ENCODE measurements around the gene SMYD3. TPM values are rescaled to one million over a fixed set of nuclear protein-coding genes. Genes with fewer than 3 reads are reported as not detected.

SMYD3 gene
- total RNA-seq, 8 experiments from 2014 or later: 8.8 to 39.7 (median 29.1) TPM

DNA sequence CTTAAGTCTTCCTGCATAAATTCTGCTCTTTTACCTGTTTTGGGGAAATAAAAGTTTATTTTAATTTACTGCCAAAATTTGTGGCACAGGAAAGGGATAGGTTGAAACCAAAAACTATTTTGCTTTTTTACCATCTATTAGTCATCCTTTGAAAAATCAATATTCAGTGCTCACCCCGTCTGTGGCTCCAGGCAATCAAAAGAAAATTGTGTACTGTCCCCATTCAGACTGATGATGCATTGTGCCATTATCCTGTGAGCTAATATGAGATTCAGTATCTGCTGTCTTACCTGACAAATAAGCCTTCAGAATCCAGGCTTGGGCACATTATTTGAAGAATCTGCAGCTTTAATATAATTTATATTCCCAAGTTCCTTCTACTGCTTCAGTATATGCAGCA, 701.5 kb downstream of the SMYD3 start:
- peak in 5 of 8 experiments; percentile 25 to 87 (median 69) for ATAC-seq (replicated peaks in 6 of 8)
- no peak overlapping the region for H3K4me3 ChIP-seq
- in situ Hi-C loops (cut with MboI; ENCODE audit: low pct_unique_long_range_greater_than_20kb in 2 of 9, low sequenced_read_pairs in 9 of 9, unreplicated experiment in 9 of 9): no loop called here

DNA sequence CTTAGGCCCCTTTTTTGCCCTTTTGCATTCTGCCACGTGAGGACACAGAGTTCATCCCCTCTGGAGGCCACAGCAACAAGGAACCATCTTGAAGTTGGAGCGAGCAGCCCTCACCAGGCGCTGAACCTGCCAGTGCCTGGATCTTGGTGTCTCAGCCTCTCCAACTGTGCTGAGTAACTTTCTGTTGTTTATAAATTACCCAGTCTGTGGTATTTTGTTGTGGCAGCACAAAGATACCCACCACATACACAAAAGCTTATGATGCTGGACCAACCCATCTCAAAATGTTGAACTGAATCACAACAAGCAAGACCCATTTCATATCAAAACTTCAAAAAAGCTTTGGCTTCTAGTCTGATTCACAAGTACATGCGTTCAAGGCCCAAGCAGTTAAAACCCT, 702.4 kb downstream of the SMYD3 start:
- in situ Hi-C loops (cut with MboI; ENCODE audit: low pct_unique_long_range_greater_than_20kb in 2 of 9, low sequenced_read_pairs in 9 of 9, unreplicated experiment in 9 of 9): no loop called here
- Histone ChIP-seq H3K4me1 (replicated peaks in 1 of 2) (peaks cover 10 to 16% of the 10 kb centered on the region in 2 donors), H3K27ac (no peak overlapping the region), H3K4me3 (no peak overlapping the region)
- ATAC-seq (replicated peaks in 6 of 8): no peak
- WGBS, 10 experiments: 74 to 100% (median 89%) methylated on average over 1 to 4 of the region's 4 CpGs; no CpG with 5 or more reads in 1 of the 10 experiments

More for the DNA sequence above, 701.5 kb downstream of the SMYD3 start:
- 0 to 35% (median 8%) methylated on average over 1 of the region's 1 CpG; no CpG with 5 or more reads in 2 of the 10 experiments for WGBS, 10 experiments
- Histone ChIP-seq H3K27ac (no peak overlapping the region), H3K4me1 (replicated peaks in 1 of 2) (peaks cover 14 to 24% of the 10 kb centered on the region in 2 donors)

DNA sequence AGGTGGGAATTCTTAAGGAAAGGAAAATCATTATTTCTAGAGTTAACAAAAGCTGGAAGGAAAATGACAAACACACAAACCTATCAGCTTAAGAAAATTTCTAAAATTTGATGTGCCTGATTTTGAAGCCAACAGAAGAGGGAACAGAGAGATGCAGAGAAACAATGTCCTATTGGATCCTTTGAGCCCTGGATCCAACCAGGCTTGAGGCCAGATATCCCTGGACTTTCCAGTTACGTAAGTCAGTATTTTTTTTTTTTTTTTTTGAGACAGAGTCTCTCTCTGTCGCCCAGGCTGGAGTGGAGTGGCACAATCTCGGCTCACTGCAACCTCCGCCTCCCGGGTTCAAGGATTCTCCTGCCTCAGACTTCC, 703.4 kb downstream of the SMYD3 start:
- 73 to 100% (median 96%) methylated on average over 1 to 5 of the region's 5 CpGs; no CpG with 5 or more reads in 2 of the 10 experiments for WGBS, 10 experiments
- no peak overlapping the region for H3K4me3 ChIP-seq
- H3K27ac ChIP-seq: no peak overlapping the region
- in situ Hi-C loops (cut with MboI; ENCODE audit: low pct_unique_long_range_greater_than_20kb in 2 of 9, low sequenced_read_pairs in 9 of 9, unreplicated experiment in 9 of 9): no loop called here
- peaks cover 10 to 16% of the 10 kb centered on the region in 2 donors for H3K4me1 ChIP-seq (replicated peaks in 1 of 2)
- no peak for ATAC-seq (replicated peaks in 6 of 8)

DNA sequence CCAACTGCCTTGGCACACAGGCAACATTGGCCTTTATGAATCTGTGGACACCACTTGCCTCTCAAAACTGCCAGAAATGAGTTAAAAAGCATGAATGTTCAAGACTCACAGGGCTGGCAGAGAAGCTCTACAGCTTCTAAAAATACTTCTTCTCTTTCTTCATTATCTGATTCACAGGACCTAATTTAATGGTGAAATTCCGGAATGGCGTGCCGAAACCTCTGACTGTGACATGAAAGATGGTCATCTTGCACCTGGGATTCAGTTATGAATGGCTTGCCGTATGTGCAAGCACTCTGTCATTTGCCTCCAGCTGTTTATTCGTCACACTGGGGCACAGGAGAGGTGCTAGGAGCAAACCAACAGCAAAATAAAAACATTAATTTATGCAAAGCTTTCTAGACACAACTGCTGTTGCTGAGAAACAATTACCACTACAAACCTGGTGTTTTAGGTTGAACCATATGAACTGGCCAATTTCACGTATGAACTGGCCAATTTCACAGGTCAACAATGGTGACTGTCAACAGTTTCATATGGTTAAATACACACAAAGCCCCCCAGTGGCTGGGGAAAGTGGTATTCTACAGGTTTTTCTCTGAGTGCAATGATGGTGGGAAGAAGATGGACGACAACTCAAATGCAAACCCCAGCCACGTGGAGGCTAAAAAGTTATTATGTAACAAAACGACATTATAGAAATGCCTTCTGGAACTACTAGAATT, 704.0 kb downstream of the SMYD3 start:
- H3K27ac ChIP-seq: no peak overlapping the region
- WGBS, 10 experiments: 71 to 94% (median 91%) methylated on average over 3 to 9 of the region's 9 CpGs
- ATAC-seq (replicated peaks in 6 of 8): no peak
- H3K4me1 ChIP-seq (replicated peaks in 1 of 2): peaks cover 10 to 15% of the 10 kb centered on the region in 2 donors
- no peak overlapping the region for H3K4me3 ChIP-seq
- in situ Hi-C loops (cut with MboI; ENCODE audit: low pct_unique_long_range_greater_than_20kb in 2 of 9, low sequenced_read_pairs in 9 of 9, unreplicated experiment in 9 of 9): no loop called here

GRCh38 chr1:245800901-245801605, 706.0 kb downstream of the SMYD3 start:
- in situ Hi-C loops (cut with MboI; ENCODE audit: low pct_unique_long_range_greater_than_20kb in 2 of 9, low sequenced_read_pairs in 9 of 9, unreplicated experiment in 9 of 9): no loop called here
- Histone ChIP-seq H3K27ac (no peak overlapping the region), H3K4me3 (no peak overlapping the region), H3K4me1 (replicated peaks in 1 of 2) (peaks cover 5% of the 10 kb centered on the region in 2 donors)
- 59 to 96% (median 83%) methylated on average over 2 to 6 of the region's 6 CpGs for WGBS, 10 experiments
- no peak for ATAC-seq (replicated peaks in 6 of 8)

DNA sequence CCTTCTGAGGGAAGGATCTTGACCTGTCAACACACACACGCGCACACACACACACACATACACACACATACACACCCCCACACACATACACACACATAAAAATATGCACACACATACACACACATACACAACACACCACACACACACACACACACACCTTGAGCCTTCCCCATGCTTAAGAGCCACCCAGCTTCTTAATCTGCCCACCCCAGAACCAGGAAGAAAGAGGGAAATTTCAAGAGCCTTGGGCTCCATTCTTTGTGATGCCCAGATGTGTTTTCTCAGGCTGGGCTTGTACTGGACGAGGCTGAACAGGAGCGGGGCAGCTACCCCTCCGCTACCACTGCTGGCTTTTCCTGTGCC, 708.7 kb downstream of the SMYD3 start:
- peaks cover 0 to 5% of the 10 kb centered on the region in 2 donors for H3K4me1 ChIP-seq (replicated peaks in 1 of 2)
- no peak for ATAC-seq (replicated peaks in 6 of 8)
- WGBS, 10 experiments: 80 to 100% (median 100%) methylated on average over 1 to 3 of the region's 5 CpGs; no CpG with 5 or more reads in 5 of the 10 experiments

DNA sequence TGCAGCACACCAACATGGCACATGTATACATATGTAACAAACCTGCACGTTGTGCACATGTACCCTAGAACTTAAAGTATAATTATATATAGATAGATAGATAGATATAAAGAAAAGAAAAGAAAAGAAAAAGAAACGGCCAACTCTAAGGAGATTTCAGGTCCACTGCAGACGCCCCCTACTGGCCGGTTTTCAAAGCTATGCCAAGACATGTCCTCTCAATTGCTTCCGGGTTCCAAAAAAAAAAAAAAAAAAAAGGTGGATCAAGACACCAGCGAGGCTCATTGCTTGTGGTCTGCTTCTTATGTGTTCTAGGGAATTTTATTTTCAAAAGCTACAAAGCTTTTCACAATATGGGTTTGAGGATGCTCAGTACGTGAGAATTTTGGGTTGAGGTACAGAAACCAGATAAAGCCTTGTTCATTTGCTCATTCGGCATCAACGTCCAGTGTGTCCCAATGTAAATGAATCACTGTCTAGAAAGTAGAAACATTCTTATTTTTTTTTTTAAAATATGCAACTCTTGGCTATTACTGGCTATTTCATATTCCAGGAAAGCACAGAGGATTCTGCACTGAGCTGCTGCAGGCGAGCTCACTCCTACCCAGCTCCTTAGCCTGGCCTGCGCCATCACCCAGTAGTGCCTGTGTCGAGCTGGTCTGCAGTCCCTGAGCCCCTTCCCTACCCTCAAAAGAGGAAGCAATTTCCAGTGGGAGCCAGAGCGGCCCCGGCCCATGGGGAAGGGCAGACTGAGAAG, 709.3 kb downstream of the SMYD3 start:
- in situ Hi-C loops (cut with MboI; ENCODE audit: low pct_unique_long_range_greater_than_20kb in 2 of 9, low sequenced_read_pairs in 9 of 9, unreplicated experiment in 9 of 9): no loop called here
- 45 to 100% (median 81%) methylated on average over 1 to 11 of the region's 14 CpGs for WGBS, 10 experiments
- H3K4me3 ChIP-seq: no peak overlapping the region
- H3K27ac ChIP-seq: no peak overlapping the region
- no peak for ATAC-seq (replicated peaks in 6 of 8)
- no peaks in the 10 kb centered on the region for H3K4me1 ChIP-seq (replicated peaks in 1 of 2)

More for the DNA sequence above, 708.7 kb downstream of the SMYD3 start:
- in situ Hi-C loops (cut with MboI; ENCODE audit: low pct_unique_long_range_greater_than_20kb in 2 of 9, low sequenced_read_pairs in 9 of 9, unreplicated experiment in 9 of 9): no loop called here
- no peak overlapping the region for H3K4me3 ChIP-seq
- no peak overlapping the region for H3K27ac ChIP-seq

- ATAC-seq (replicated peaks in 6 of 8): peak in 3 of 8 experiments; percentile 42 to 57 (median 42)
- in situ Hi-C loops (cut with MboI; ENCODE audit: low pct_unique_long_range_greater_than_20kb in 2 of 9, low sequenced_read_pairs in 9 of 9, unreplicated experiment in 9 of 9): no loop called here
- Histone ChIP-seq H3K27ac (no peak overlapping the region), H3K4me3 (no peak overlapping the region), H3K4me1 (replicated peaks in 1 of 2) (peaks cover 0 to 12% of the 10 kb centered on the region in 2 donors)
- 72 to 100% (median 92%) methylated on average over 1 to 9 of the region's 10 CpGs for WGBS, 10 experiments
Observed at GRCh38 chr1:245791410-245792312, 715.4 kb downstream of the SMYD3 start.

- ATAC-seq (replicated peaks in 6 of 8): no peak
- Histone ChIP-seq H3K4me3 (no peak overlapping the region), H3K27ac (no peak overlapping the region), H3K4me1 (replicated peaks in 1 of 2) (peaks cover 0 to 12% of the 10 kb centered on the region in 2 donors)
- WGBS, 10 experiments: 40 to 100% (median 93%) methylated on average over 1 to 2 of the region's 2 CpGs; no CpG with 5 or more reads in 5 of the 10 experiments
- in situ Hi-C loops (cut with MboI; ENCODE audit: low pct_unique_long_range_greater_than_20kb in 2 of 9, low sequenced_read_pairs in 9 of 9, unreplicated experiment in 9 of 9): no loop called here
Observed at GRCh38 chr1:245790441-245790840, 716.6 kb downstream of the SMYD3 start.

DNA sequence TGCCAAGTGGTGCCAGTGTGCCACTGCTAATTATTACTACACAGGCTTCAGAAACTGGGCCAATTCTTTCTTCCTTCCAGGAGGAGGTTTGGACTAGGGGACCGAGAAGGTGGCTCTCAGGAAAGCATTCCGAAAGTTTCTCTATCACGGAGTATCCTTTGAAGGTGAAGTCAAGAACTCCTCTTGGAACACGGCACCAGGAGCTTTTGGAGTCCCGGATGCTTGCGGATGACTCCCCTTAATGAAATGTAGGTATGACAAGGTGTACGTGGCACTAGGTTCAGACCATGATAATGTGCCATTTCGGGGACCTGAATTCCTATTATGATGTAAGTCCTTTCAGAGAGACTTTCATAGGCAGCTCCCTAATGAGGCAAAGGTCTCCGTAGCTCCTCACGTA, 718.2 kb downstream of the SMYD3 start:
- Histone ChIP-seq H3K27ac (no peak overlapping the region), H3K4me1 (replicated peaks in 1 of 2) (peaks cover 0 to 12% of the 10 kb centered on the region in 2 donors), H3K4me3 (no peak overlapping the region)
- in situ Hi-C loops (cut with MboI; ENCODE audit: low pct_unique_long_range_greater_than_20kb in 2 of 9, low sequenced_read_pairs in 9 of 9, unreplicated experiment in 9 of 9): no loop called here
- WGBS, 10 experiments: 74 to 100% (median 95%) methylated on average over 1 to 9 of the region's 10 CpGs; no CpG with 5 or more reads in 1 of the 10 experiments
- no peak for ATAC-seq (replicated peaks in 6 of 8)

DNA sequence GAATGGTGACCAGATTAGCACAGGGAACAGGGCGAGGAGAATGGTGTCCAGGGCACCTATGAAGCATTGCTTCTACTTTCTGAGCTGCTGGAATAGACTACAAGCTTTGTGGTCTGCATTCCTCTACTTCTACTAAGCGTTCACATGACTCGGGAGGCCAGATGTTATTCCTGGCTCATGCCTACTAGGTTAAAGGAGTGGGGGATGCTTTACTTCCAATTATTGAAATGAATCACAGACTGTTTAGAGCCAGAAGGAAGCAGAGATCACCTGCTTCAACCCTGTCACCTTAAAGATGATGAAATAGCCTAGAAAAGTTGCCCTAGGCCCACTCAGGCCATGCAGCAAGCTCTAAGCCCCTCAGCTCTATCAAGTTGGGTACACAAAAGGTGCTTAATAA, 718.8 kb downstream of the SMYD3 start:
- WGBS, 10 experiments: 0 to 100% (median 88%) methylated on average over 1 to 3 of the region's 3 CpGs; no CpG with 5 or more reads in 2 of the 10 experiments

GRCh38 chr1:245786948-245787347, 720.1 kb downstream of the SMYD3 start:
- no peak overlapping the region for H3K4me3 ChIP-seq
- in situ Hi-C loops (cut with MboI; ENCODE audit: low pct_unique_long_range_greater_than_20kb in 2 of 9, low sequenced_read_pairs in 9 of 9, unreplicated experiment in 9 of 9): no loop called here
- WGBS, 10 experiments: 38 to 100% (median 83%) methylated on average over 1 to 5 of the region's 5 CpGs
- peaks cover 0 to 11% of the 10 kb centered on the region in 2 donors for H3K4me1 ChIP-seq (replicated peaks in 1 of 2)
- ATAC-seq (replicated peaks in 6 of 8): peak in 3 of 8 experiments; percentile 30 to 52 (median 32)
- H3K27ac ChIP-seq: no peak overlapping the region

More for the DNA sequence above, 718.8 kb downstream of the SMYD3 start:
- in situ Hi-C loops (cut with MboI; ENCODE audit: low pct_unique_long_range_greater_than_20kb in 2 of 9, low sequenced_read_pairs in 9 of 9, unreplicated experiment in 9 of 9): no loop called here
- peak; percentile 43 to 99 (median 74) for ATAC-seq (replicated peaks in 6 of 8)
- Histone ChIP-seq H3K27ac (no peak overlapping the region), H3K4me3 (no peak overlapping the region), H3K4me1 (replicated peaks in 1 of 2) (peaks cover 0 to 12% of the 10 kb centered on the region in 2 donors)
